ENCODE results near the gene AKAP4. TPM values are rescaled to one million over a fixed set of nuclear protein-coding genes. Genes with fewer than 3 reads are reported as not detected.
A peak's percentile ranks its signal among the peaks of the same experiment; 100 is the strongest.

Gene AKAP4
- total RNA-seq, 1 experiment from 2014 or later, result not detected

GRCh38 chrX:50206753-50207152 is 5.9 kb upstream of the AKAP4 start (continued):
- TF ChIP-seq AR (CRISPR knock-in tag; IDR thresholded peaks at IDR 0.05) (no peak), ZMAT4 (CRISPR knock-in tag; IDR thresholded peaks at IDR 0.05) (no peak), SP1 (CRISPR knock-in tag; conservative IDR thresholded peaks at IDR 0.05) (no peak), RORB (CRISPR knock-in tag; IDR thresholded peaks at IDR 0.05) (no peak), ZNF416 (CRISPR knock-in tag; IDR thresholded peaks at IDR 0.05) (no peak), CREB1 (CRISPR knock-in tag; IDR thresholded peaks at IDR 0.05) (no peak)

DNA sequence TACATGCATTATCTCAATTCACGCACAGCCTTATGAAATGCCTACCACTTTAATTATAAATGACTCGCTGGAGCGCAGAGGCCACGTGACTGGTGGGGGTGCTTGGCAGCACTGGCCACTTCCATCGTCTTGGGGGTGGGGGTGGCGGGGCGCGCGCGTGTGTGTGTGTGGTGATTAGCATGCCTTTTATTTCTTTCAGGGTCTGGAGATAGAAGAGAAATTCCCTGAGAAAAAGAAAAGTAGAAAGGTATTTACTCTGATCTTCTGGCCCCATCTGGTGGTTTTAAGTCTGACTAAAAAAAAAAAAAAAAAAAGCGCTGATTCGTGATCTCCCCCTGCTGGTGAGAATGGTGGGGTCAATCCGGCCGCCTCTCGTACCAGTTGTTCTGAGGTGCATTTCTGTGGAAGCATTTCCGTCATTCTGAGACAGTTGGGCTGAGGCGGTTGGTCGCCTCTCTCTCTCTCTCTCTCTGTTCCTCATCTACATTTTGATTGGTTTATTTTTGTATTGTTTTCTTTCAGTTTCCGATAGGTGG is 3.6 kb upstream of the AKAP4 start, which contains the start of gene CCNB3:
CCNB3 (plus strand) TSS at position 402 of the 536 bp plus-strand sequence. CDS start 80,399 bp downstream, outside the sequence.
- Mint-ChIP-seq H3K4me3 (peak within 1 kb of the TSS; percentile 58), H3K27me3 (ENCODE audit: low read depth) (no peaks in the 10 kb centered on the region; the same call in 1 of the 2 replicates), H3K36me3 (no peaks in the 10 kb centered on the region), H3K9me3 (no peaks in the 10 kb centered on the region), H3K4me1 (peaks cover 14% of the 10 kb centered on the region), H3K27ac (peak within 1 kb of the TSS; percentile 62; the same call in 1 of the 2 replicates)
- peak; percentile 79 for ATAC-seq
- POLR2A ChIA-PET, result no interaction called here
- TF ChIP-seq ESRRA (CRISPR knock-in tag; IDR thresholded peaks at IDR 0.05; ENCODE audit: borderline replicate concordance), result no peak
- TF ChIP-seq USF2 (CRISPR knock-in tag; IDR thresholded peaks at IDR 0.05), result peak; percentile 78
- TF ChIP-seq, protein P1, sequence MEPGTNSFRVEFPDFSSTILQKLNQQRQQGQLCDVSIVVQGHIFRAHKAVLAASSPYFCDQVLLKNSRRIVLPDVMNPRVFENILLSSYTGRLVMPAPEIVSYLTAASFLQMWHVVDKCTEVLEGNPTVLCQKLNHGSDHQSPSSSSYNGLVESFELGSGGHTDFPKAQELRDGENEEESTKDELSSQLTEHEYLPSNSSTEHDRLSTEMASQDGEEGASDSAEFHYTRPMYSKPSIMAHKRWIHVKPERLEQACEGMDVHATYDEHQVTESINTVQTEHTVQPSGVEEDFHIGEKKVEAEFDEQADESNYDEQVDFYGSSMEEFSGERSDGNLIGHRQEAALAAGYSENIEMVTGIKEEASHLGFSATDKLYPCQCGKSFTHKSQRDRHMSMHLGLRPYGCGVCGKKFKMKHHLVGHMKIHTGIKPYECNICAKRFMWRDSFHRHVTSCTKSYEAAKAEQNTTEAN (CRISPR knock-in tag; IDR thresholded peaks at IDR 0.05), result no peak
- TF ChIP-seq, protein P2, sequence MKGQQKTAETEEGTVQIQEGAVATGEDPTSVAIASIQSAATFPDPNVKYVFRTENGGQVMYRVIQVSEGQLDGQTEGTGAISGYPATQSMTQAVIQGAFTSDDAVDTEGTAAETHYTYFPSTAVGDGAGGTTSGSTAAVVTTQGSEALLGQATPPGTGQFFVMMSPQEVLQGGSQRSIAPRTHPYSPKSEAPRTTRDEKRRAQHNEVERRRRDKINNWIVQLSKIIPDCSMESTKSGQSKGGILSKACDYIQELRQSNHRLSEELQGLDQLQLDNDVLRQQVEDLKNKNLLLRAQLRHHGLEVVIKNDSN (CRISPR knock-in tag; IDR thresholded peaks at IDR 0.05), result peak; percentile 77
- TF ChIP-seq, protein P3, sequence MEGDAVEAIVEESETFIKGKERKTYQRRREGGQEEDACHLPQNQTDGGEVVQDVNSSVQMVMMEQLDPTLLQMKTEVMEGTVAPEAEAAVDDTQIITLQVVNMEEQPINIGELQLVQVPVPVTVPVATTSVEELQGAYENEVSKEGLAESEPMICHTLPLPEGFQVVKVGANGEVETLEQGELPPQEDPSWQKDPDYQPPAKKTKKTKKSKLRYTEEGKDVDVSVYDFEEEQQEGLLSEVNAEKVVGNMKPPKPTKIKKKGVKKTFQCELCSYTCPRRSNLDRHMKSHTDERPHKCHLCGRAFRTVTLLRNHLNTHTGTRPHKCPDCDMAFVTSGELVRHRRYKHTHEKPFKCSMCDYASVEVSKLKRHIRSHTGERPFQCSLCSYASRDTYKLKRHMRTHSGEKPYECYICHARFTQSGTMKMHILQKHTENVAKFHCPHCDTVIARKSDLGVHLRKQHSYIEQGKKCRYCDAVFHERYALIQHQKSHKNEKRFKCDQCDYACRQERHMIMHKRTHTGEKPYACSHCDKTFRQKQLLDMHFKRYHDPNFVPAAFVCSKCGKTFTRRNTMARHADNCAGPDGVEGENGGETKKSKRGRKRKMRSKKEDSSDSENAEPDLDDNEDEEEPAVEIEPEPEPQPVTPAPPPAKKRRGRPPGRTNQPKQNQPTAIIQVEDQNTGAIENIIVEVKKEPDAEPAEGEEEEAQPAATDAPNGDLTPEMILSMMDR (IDR thresholded peaks at IDR 0.05), result peak; percentile 54
- CTCF ChIA-PET, result interaction anchor here (0.7 to 1.1 kb wide), 3 partner anchors 104 to 326 kb away, joined by 3 to 14 read pairs (median 8); partner anchors contain the start of gene USP27X
- peak; percentile 54 for DNase-seq (ENCODE audit: low spot score)

DNA sequence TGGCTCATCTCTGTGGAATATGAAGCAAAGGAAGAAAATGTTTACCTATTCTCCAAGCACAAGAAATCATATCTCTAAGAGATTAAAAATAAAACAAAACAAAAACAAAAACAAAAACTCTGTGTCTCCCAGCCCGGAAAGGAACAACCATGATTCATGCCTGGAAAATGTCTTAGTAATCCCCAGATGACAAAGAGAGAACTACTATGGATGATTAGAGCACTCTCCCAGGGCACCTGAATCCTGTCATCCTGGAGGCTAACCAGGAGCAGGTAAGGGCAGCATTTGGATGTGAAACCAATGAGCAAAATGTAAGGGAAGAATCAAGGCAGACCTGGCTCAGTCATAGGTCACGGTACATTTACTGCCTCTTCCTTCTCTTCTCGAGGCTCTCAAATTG is 1.7 kb upstream of the AKAP4 start:
- H3K9me3 Mint-ChIP-seq, result no peaks in the 10 kb centered on the region
- CTCF ChIA-PET, result interaction anchor here (1.1 kb wide), 1 partner anchor 102 kb away, joined by 4 read pairs; no protein-coding TSS in a partner anchor
- peaks cover 14% of the 10 kb centered on the region for H3K4me1 Mint-ChIP-seq
- no peak overlapping the region for H3K4me3 Mint-ChIP-seq
- H3K36me3 Mint-ChIP-seq, result no peaks in the 10 kb centered on the region
- no peak overlapping the region for H3K27ac Mint-ChIP-seq
- H3K27me3 Mint-ChIP-seq (ENCODE audit: low read depth), result no peaks in the 10 kb centered on the region; the same call in 1 of the 2 replicates
- POLR2A ChIA-PET, result no interaction called here
- ATAC-seq, result no peak
- DNase-seq (ENCODE audit: low spot score), result no peak
- no peak for TF ChIP-seq TP53 (CRISPR knock-in tag; IDR thresholded peaks at IDR 0.05)
- no peak for TF ChIP-seq ZNF671 (CRISPR knock-in tag; IDR thresholded peaks at IDR 0.05)
- TF ChIP-seq ZNF317 (CRISPR knock-in tag; IDR thresholded peaks at IDR 0.05; ENCODE audit: borderline replicate concordance, low read depth), result no peak
- TF ChIP-seq, protein P3 (IDR thresholded peaks at IDR 0.05), result no peak
- TF ChIP-seq ZNF423 (CRISPR knock-in tag; IDR thresholded peaks at IDR 0.05), result no peak
- no peak for TF ChIP-seq ZNF138 (CRISPR knock-in tag; conservative IDR thresholded peaks at IDR 0.05)
- TF ChIP-seq, protein P4, sequence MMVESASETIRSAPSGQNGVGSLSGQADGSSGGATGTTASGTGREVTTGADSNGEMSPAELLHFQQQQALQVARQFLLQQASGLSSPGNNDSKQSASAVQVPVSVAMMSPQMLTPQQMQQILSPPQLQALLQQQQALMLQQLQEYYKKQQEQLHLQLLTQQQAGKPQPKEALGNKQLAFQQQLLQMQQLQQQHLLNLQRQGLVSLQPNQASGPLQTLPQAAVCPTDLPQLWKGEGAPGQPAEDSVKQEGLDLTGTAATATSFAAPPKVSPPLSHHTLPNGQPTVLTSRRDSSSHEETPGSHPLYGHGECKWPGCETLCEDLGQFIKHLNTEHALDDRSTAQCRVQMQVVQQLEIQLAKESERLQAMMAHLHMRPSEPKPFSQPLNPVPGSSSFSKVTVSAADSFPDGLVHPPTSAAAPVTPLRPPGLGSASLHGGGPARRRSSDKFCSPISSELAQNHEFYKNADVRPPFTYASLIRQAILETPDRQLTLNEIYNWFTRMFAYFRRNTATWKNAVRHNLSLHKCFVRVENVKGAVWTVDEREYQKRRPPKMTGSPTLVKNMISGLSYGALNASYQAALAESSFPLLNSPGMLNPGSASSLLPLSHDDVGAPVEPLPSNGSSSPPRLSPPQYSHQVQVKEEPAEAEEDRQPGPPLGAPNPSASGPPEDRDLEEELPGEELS (CRISPR knock-in tag; IDR thresholded peaks at IDR 0.05), result no peak
- TF ChIP-seq SMAD3 (CRISPR knock-in tag; IDR thresholded peaks at IDR 0.05; ENCODE audit: borderline replicate concordance), result no peak
- TF ChIP-seq JUN (CRISPR knock-in tag; IDR thresholded peaks at IDR 0.05), result no peak
- TF ChIP-seq MYBL2 (CRISPR knock-in tag; IDR thresholded peaks at IDR 0.05), result no peak
- no peak for TF ChIP-seq ZNF263 (CRISPR knock-in tag; IDR thresholded peaks at IDR 0.05; ENCODE audit: low read depth)
